HL-60/S4 (cell line): Measurements from ENCODE around the gene COA1.

Experiments used
- in situ Hi-C: fragments of 300-500 bp; cut with MboI; formaldehyde crosslinking; loops from 2 replicates; pipeline ENCODE4 v1.14.3; 2022; ENCODE audit warnings: low sequenced_read_pairs

COA1 gene

DNA sequence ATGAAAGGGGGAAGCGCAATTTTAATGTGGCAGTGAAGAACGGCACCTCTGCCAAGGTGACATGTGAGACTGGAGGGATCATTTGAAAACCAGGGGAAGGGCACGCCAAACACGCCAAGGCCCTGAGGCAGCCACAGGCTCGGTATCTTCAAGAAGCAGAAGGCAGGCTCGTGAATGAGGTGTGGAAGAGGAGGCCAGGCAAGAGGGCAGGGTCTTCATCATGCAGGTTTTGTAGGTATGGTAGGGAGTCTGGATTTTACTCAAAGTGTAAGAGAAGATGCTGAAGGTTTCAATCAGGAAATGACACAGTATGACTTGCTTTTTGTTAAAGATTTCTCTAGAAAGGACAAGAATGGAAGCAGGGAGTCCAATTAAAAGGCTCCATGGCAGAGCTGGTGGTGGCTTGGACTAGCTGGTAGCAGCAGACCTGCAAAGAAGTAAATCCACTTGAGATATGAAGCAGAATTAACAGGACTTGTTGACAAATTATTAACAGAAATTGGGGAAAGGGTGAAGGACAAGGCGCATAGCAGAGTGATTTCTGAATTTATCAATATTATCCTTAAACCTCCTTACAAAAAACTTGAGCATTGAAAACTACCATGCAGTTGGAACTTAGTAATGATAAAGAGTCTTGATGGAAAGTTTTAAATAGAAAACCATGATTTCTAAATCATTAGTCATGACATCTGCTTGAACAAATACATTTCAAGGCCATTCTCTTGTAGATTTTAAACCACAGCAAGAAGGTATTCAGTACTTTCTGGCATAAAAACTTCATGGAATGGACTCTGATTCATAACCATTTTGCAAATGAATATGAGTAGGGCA is 70.4 kb downstream of the COA1 start:
- in situ Hi-C loops = no loop called here

DNA sequence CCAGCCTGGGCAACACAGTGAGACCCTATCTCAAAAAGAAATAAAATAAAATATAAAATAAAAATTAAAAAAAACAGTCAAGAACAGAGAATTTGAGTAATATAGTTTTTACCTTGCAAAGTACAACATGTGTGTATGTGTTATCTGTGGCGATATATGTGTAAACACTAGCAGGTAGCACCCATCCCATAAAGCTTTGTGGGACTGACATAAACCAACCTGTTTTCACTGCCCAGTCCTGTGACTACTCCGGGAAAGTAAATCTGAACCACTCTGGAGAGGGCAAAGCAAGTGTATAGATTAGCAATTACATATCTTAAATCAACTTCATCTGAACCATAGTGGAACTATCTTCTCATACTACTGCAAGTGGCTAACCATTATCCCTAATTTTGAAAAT is 72.3 kb downstream of the COA1 start:
- in situ Hi-C loops = no loop called here

DNA sequence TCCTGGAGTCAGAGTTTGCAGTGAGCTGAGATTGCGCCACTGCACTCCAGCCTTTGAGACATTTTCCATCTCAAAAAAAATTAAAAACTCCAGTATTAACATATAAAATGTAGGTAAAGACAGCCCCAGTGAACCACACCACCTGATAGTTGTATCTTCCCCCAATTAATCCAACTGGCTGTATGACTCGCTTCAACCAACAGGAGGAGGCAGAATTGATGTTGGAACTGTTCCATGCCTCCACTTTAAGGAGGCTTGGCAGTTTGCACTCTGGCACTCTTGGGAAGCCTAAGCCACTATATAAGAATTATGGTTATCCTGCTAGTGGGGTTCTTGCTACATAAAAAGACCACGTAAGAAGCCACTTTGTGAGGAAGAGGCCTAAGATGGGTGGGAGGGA is 73.7 kb downstream of the COA1 start:
- in situ Hi-C loops = no loop called here

DNA sequence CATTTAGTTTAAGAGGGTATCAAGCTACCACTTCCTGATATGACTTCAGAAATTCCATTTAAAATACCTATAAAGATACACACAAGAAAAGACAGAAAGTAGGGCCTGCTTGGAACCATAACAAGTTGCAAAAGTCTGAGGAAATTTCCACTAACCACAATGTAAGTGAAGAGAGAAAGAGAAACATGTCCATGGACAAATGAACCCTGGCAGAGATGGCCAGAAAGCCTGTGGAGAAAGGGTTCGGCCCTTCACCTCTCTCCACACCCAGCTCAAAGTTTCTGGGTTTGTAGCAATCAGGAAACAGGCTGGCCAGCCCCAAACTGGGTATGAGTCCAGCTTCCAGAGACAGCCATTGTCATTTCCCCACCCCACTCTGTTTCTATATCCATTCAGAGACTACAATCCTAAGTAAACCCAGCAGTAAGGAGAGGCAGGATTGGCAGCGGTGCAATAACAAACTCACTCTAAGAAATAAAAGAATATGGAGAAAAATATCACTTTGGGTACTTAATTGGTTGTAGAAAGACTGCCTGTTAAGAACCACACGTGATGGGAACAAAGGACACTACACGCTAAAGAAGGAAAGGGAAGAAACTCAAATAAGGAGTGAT is 75.3 kb downstream of the COA1 start:
- in situ Hi-C loops = no loop called here

DNA sequence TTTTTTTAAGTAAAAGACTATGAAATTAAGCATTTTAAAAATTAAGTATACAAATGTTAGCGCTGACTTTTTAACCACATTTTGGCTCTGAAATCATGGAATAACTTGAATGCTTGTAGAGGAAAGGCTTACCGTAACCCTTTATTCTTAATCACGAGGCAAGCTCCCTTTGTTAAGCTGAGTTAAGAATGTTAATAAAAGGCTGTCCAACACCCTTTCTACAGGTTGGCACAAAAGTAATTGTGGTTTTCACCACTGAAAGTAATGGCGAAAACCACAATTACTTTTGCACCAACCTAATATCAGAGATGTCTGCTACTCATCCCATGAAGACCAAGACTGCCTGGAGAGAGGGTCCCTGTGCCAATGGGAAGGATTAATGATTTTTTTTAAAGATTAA is 75.9 kb downstream of the COA1 start:
- in situ Hi-C loops = no loop called here

DNA sequence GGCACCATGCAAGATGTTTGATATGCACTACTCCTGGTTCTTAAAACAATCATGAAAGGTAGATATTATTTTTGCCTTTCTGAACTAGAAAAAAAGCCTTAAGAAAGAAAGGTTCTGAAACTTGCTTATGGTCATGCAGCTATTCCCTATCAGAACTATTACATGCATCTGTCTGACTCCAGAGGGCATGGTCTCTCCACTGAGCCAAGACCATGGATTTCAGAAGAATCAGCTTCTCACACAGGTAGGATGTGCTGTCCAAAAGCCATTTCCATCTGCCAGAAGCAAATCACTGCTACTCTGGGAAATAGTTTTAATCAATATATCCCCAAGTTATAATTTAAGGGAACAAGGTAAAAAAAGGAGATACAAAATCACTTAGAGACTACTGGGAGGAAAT is 77.0 kb downstream of the COA1 start:
- in situ Hi-C loops = no loop called here

DNA sequence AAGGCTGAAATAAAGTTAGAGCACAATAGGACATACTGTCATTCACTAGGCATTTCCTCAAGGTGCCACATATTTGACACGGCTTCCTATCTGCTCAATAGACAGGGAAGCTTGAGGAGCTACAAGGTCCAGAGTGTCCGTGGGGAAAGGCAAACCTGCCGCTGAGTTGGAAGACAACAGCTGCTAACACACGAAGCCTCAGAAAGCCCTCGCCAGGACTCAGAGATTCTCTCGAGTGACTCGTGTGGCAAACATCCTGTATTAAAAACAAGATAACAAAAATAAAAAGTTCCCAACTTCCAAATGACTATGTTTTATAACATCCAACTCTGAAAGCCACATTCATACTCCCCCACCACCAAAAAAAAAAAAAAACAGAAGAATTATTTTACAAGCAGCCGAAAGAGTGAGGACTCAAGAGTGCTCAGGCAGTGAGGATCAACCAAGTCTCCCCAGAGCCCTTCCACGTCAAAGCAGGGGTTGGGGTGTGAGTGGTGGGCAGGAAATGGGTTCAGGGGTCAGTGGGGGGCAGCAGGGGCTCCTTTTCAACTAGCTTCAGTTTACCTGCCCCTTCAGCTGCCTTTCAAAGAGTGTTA is 78.8 kb downstream of the COA1 start:
- in situ Hi-C loops = no loop called here

DNA sequence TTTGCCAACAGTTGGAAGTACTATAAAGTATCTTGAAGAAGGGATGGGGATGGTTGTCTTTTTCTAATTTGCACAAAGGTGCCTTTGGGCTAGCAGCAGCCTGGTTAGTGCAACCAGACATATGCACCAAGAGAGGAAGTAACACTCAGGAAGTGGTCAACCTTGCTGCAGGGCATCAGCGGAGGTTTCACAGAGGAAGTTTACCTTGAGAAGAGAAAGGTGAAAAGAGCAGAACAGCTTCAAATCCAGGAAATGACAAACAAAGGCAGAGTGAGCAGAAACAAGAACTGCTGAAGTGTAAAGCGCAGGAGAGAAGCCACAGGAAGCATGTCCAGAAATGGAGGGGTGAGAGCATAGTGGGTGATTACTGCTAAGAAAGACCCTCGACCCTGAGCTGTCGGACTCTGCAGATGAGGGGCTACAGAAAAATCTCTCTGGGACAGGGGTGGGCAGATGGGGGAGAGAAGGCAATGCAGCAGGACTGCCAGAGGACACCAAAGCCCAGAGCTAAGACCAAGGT is 79.5 kb downstream of the COA1 start:
- in situ Hi-C loops = no loop called here

DNA sequence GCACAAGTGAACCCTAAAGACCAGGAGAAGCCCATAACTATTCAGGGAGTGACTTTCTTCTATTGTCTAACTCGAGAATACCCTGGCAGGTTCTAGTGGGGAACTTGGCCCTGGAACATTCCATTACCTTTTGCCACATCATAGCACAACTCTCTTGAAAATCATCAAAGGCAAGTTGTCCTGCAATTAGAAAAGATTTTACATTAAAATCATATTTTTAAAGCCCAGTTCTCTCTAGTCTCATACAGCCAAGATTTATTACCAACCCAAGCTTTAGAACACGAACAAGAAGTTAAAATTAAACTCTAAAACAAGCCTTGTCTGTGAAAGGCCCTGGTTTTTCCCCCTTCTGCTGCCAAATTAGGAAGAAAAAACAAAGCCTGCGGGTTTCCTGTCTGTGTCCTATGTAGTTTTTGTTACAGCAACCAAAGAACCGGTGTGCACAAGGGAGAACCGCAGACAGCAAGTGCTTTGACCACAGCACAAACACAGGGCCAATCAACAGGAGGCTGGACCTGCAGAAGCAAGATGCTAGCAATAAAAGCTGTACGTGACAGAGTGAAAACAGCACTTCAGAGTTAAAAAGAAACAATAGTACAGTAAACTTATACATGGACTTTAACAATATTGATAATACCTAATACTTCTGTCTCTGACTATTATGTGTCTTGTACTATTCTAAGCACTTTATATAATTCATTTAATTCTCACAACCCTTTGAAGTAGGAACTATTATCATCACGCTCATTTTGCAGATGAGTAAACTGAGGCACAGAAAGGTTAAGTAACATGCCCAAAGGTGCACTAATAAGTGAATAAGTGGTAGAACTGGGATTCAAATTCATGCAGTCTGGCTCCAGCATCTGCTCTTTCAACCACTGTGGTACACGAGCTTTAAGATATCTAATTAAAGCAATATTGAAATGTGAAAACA is 80.6 kb downstream of the COA1 start:
- in situ Hi-C loops = no loop called here

DNA sequence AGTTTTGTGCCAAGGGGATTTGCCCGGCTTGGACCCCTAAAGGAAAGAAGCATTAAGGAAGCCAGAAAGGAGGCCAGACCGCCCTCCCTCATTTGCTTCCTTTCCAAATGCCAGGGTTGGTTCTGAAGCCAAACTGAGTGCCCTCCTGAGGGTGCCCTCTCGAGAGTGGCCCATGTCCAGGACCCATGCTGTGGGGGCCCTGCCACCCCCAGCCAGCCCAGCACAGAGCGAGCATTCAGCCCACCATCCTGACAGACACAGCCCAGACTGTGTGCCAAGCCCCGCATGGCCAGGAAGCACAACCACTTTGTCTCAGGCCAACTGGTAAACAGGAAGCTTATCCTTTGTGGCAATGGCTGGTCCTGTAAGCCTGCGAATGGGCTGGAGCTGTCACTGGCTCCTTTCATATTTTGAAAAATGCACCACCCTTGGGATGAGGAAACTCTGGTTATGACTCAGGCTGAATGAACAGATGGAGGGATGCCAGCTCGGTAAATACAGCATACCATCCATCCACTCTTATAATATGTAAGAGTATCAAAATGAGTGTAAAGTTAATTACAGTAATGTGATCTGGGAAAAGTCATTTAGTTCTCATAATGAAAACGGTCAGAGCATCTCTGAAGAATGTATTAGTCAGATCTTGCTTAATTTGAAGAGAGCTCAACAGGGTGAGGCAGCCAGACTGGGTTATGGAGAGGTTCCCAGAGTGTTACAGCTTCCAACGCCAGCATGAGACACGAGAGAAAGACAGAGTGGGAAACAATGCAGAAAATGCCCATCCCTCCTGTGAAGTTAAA is 81.5 kb downstream of the COA1 start:
- in situ Hi-C loops = no loop called here

DNA sequence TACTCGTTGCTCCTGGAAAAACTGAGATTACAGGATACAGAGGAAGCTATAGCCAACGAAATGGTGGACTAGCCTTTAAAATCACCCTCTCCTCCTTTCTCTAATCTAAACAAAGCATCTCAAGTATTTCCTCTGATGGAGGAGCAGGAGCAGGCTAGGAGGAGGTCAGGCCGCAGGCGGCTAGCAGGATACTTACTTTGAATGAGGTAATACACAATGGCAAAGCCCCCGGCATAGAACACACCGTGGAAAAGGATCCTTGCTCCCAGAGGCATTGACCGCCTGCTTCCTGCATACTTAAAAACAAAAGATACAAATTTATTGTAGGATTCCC is 82.0 kb downstream of the COA1 start:
- in situ Hi-C loops = no loop called here

DNA sequence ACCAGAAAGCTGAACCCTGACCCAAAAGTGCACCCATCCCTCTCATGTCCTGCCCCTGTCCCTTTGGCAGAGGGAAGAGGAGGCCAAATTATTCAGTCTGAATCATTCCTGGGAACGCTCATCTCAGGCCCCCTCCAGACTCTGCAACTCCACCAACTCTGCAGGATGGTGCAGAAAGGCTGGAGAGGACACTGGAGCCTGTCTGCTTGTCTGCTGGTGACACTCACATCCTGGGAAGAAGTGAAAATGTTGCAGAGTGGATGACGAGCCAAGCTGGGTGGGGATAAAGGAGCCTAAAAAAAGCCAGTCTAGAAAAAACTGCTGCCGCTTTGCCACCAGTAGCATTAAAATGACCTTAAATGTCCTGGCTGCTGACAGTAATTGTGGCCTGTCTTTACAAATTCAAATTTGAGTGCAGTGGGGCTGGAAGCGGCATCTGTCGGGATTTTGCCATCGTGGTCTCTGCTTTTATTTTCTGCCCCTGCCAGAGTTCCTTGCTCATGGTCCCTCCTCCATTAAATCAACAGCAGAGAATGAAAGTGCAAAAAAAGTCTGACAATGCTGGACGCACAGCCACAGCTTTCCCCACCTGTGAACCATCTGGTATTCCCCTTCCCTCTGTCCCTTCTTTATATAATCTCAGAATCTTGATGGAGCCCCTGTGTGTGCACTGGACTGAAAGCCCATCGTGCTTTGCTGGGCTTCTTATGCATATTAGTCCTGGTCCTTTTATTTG is 82.6 kb downstream of the COA1 start:
- in situ Hi-C loops = no loop called here

DNA sequence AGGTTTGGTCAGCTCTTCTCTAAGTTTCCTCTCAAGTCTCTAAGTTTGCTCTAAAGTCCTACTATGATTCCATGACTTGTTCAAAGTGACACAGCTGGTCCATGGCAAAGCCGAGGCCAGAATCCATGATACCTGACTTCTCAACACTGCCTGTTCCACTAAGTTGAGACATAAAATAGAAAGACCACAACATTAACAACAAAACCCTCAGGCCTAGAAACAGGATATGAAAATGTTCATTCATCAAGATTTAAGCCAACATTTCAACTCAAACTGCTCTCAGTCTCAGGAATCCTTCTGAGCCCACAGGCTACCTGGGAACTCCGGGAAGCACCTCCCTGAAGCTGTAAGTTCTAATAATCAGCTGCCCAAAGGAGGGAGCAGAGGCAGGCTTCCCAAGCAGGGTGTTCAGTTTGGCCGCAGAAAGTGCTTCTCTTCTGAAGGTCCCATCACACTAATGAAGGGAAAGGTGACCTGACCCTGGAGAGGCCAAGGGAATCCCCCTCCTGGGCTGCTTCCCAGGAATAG is 83.6 kb downstream of the COA1 start:
- in situ Hi-C loops = no loop called here

DNA sequence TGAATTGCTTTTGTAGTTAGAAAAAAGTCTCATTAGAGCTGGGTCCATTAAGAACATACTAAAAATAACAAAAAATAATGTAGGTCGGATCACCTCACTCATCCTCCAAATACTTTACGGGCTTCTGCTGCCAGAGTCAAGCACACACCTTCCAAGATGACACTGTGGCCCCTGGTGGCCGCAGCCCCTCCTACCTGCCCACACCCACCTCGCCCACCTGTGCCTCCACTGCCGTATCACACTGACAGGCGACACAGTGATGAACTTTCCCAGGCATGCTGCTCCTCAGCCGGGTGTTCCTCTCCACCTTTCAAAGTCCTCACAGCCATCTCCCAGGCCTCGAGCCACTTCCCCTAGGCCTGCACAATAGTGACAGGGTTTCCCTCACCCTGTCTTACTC is 85.5 kb downstream of the COA1 start:
- in situ Hi-C loops = no loop called here

DNA sequence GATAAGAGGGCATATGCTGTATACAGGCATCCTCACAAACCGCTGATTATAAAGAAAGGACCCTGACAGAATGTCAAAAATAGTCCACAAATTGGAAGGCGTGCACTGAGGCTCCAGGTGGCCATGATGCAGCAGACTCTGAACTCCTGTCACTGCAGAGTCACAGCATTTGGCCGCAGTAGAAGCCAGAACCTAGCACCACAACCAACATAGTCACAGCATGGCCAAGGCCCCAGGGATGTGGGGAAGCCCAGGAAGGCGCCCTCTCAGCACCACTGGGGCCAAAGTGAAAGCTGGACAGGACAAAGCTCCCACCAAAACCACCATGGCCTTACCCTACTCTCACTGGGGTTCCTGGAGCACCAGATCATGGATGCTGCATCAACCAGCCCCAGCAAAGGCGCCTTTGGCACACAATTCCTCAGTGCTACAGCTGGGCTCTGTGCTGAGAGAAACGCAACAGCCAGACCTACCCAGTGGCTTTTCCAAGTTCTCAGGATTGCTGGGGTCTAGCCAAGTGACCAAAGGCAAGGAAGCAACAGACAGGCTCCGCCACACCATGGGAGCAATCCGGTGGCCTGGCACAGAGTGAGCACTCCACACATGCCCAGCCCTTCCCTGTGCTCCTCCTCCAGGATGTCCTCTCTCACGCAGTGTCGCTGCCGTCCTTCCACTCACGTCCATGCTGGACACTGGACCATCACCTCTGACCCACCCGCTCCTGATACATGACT is 86.3 kb downstream of the COA1 start:
- in situ Hi-C loops = no loop called here

DNA sequence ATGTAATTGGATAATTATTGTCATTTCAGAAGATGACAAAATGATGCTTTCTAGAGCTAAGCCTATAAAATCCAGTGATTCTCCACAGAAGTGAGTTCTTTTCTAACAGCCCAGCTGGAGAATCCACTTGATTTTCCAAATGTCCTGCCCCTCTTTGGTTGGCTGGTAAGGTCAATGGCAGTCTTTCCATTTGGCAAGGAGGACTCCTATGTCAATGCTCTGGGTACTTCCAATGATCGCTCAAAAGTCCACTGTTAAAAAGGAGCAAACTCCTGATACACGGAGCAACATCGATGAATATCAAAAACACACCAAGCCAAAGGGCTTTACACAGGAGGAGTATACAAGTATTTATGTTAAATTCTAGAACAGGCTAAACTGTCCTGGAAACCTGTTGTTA is 88.6 kb downstream of the COA1 start:
- in situ Hi-C loops = no loop called here

DNA sequence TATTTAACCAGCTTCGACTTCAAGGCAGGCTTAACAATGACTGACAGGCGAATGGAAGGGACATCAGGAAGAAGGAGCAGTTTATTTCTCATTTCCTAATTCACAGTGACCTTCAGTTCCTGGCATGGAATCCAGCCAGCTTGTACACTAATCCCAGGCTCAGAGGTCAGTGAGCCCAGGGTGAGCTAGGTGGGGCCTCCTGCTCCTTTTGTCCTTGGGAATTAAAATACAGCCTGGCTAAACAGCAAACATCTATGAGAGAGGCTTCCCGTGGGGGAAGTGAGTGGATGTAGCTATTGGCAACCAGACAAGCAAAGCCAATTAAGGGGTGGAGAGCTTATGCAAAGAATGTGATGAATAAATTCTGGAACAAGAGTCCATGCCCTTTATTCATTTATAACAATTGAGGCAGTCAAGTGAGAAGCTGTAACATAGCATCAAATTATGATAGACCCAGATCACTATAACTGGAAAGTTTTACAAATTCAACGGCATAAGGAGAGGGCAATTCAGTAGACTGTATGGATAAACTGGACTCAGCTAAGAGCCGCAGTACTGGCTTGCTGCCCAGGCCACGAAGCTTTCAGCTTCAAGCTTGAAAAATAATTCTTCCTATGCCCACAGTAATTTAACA is 89.3 kb downstream of the COA1 start:
- in situ Hi-C loops = no loop called here

DNA sequence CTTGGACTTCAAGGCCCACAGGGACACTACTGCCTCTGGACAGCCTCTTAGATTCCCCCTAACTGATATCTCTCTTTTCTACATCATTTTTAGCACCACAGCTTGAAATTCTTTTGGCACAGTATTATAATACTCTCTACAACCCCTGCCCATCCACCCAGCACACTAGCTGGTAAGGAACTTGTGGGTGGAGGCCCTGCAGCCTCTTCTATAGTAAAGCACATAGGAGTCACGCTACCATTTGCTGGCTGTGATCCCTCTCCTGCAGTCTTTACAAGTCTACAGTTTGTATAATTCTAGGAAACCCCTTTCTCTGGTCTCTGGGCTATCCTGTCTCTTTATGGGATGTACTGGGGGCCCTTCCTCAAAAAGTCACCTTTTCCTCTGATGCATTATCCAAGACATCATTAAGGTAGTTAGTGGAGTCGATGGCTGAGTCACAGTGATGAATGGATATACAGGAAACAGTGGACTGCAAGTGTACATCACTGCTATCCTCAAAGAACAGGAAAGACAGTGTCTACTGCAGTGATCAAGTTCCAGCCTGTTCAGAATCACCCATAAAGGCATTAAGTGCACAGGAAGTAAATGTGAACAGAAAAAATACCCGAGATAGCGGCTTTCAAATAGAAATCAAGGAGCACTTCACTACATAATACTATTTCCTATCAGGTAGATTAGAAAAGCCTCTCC is 92.1 kb downstream of the COA1 start:
- in situ Hi-C loops = no loop called here
